ENCODE results near the gene KCNJ15. TPM values are rescaled to one million over a fixed set of nuclear protein-coding genes. Genes with fewer than 3 reads are reported as not detected.

The KCNJ15 gene
- total and polyA plus RNA-seq, 2 donors (not counting 1 experiment from before 2014, with no cell fraction given), result 0.44 to 0.83 TPM

DNA sequence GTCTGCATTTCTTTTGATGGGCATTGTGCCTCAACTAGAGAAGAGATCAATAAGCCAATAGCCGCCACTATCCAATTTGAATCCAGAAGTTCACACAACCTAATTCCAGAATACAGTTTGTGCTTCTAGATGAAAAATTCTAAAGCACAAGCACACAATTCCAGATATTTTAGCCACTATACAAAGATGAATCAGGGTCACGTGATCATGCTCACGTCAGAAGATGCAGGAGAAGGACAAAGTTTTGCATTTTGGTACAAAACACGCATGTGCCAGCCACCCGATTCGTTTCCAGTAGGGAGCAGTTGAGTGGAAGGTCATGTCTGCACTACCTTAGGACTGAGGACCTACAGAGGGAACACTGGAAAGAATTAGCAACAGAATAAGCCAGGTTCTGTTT, 3.6 kb downstream of the KCNJ15 start:
- Histone ChIP-seq H3K9ac (ENCODE audit: insufficient read depth, low read length) (no peak overlapping the region), H3K27me3 (ENCODE audit: control insufficient read depth, insufficient read depth, low read length) (no peaks in the 10 kb centered on the region), H3K27ac (ENCODE audit: insufficient read depth, low read length) (no peak overlapping the region), H4K20me1 (ENCODE audit: control insufficient read depth, extremely low read depth, insufficient read depth, low read length) (no peaks in the 10 kb centered on the region), H3K79me2 (ENCODE audit: control insufficient read depth, insufficient read depth, low read length) (no peaks in the 10 kb centered on the region), H3K4me2 (ENCODE audit: extremely low read depth, insufficient read depth, low read length) (no peak overlapping the region), H3K4me3 (replicated peaks in 1 of 4; ENCODE audit: control extremely low read depth in 1 of 4, insufficient read depth in 1 of 4, low read depth in 3 of 4, low read length in 4 of 4) (no peak overlapping the region), H3K4me1 (ENCODE audit: control insufficient read depth, extremely low read depth, insufficient read depth, low read length) (peaks cover 8% of the 10 kb centered on the region), H3K9me3 (ENCODE audit: control insufficient read depth, insufficient read depth, low read depth, low read length) (no peaks in the 10 kb centered on the region), H2AFZ (ENCODE audit: low read length) (no peak overlapping the region), H3K36me3 (ENCODE audit: control insufficient read depth, insufficient read depth, low read length) (no peaks in the 10 kb centered on the region)
- DNase-seq (ENCODE audit: low read depth in 2 of 2), result no peak
- TF ChIP-seq, protein P1, sequence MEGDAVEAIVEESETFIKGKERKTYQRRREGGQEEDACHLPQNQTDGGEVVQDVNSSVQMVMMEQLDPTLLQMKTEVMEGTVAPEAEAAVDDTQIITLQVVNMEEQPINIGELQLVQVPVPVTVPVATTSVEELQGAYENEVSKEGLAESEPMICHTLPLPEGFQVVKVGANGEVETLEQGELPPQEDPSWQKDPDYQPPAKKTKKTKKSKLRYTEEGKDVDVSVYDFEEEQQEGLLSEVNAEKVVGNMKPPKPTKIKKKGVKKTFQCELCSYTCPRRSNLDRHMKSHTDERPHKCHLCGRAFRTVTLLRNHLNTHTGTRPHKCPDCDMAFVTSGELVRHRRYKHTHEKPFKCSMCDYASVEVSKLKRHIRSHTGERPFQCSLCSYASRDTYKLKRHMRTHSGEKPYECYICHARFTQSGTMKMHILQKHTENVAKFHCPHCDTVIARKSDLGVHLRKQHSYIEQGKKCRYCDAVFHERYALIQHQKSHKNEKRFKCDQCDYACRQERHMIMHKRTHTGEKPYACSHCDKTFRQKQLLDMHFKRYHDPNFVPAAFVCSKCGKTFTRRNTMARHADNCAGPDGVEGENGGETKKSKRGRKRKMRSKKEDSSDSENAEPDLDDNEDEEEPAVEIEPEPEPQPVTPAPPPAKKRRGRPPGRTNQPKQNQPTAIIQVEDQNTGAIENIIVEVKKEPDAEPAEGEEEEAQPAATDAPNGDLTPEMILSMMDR (conservative IDR thresholded peaks at IDR 0.05 in 1 of 2, IDR thresholded peaks at IDR 0.05 in 1 of 2; ENCODE audit: low read depth in 1 of 2, low read length in 2 of 2), result no peak
- TF ChIP-seq EZH2 (IDR thresholded peaks at IDR 0.05; ENCODE audit: low read length, missing control alignments), result no peak

- peak; percentile 46 to 62 for DNase-seq (ENCODE audit: low read depth in 2 of 2)
- no peak overlapping the region for H3K9ac ChIP-seq (ENCODE audit: insufficient read depth, low read length)
- H3K79me2 ChIP-seq (ENCODE audit: control insufficient read depth, insufficient read depth, low read length), result no peaks in the 10 kb centered on the region
- no peak overlapping the region for H3K4me3 ChIP-seq (replicated peaks in 1 of 4; ENCODE audit: control extremely low read depth in 1 of 4, insufficient read depth in 1 of 4, low read depth in 3 of 4, low read length in 4 of 4)
- no peak overlapping the region for H3K27ac ChIP-seq (ENCODE audit: insufficient read depth, low read length)
- H3K4me2 ChIP-seq (ENCODE audit: extremely low read depth, insufficient read depth, low read length), result peak overlapping the region; percentile 36
- no peaks in the 10 kb centered on the region for H3K36me3 ChIP-seq (ENCODE audit: control insufficient read depth, insufficient read depth, low read length)
- H3K9me3 ChIP-seq (ENCODE audit: control insufficient read depth, insufficient read depth, low read depth, low read length), result no peaks in the 10 kb centered on the region
- peaks cover 8% of the 10 kb centered on the region for H3K4me1 ChIP-seq (ENCODE audit: control insufficient read depth, extremely low read depth, insufficient read depth, low read length)
- H2AFZ ChIP-seq (ENCODE audit: low read length), result no peak overlapping the region
- no peaks in the 10 kb centered on the region for H3K27me3 ChIP-seq (ENCODE audit: control insufficient read depth, insufficient read depth, low read length)
- TF ChIP-seq, protein P1 (conservative IDR thresholded peaks at IDR 0.05 in 1 of 2, IDR thresholded peaks at IDR 0.05 in 1 of 2; ENCODE audit: low read depth in 1 of 2, low read length in 2 of 2), result no peak
- no peak for TF ChIP-seq EZH2 (IDR thresholded peaks at IDR 0.05; ENCODE audit: low read length, missing control alignments)
- no peaks in the 10 kb centered on the region for H4K20me1 ChIP-seq (ENCODE audit: control insufficient read depth, extremely low read depth, insufficient read depth, low read length)
Observed at GRCh38 chr21:38261851-38262250, 5.1 kb downstream of the KCNJ15 start.

GRCh38 chr21:38263493-38263892, 6.7 kb downstream of the KCNJ15 start:
- no peaks in the 10 kb centered on the region for H3K27me3 ChIP-seq (ENCODE audit: control insufficient read depth, insufficient read depth, low read length)
- H3K4me3 ChIP-seq (replicated peaks in 1 of 4; ENCODE audit: control extremely low read depth in 1 of 4, insufficient read depth in 1 of 4, low read depth in 3 of 4, low read length in 4 of 4), result no peak overlapping the region
- H4K20me1 ChIP-seq (ENCODE audit: control insufficient read depth, extremely low read depth, insufficient read depth, low read length), result no peaks in the 10 kb centered on the region
- DNase-seq (ENCODE audit: low read depth in 2 of 2), result peak; percentile 72 to 91
- H3K4me2 ChIP-seq (ENCODE audit: extremely low read depth, insufficient read depth, low read length), result no peak overlapping the region
- no peak overlapping the region for H2AFZ ChIP-seq (ENCODE audit: low read length)
- H3K9ac ChIP-seq (ENCODE audit: insufficient read depth, low read length), result no peak overlapping the region
- no peak for TF ChIP-seq EZH2 (IDR thresholded peaks at IDR 0.05; ENCODE audit: low read length, missing control alignments)
- TF ChIP-seq, protein P1 (conservative IDR thresholded peaks at IDR 0.05 in 1 of 2, IDR thresholded peaks at IDR 0.05 in 1 of 2; ENCODE audit: low read depth in 1 of 2, low read length in 2 of 2), result no peak
- H3K27ac ChIP-seq (ENCODE audit: insufficient read depth, low read length), result peak overlapping the region; percentile 60
- H3K79me2 ChIP-seq (ENCODE audit: control insufficient read depth, insufficient read depth, low read length), result no peaks in the 10 kb centered on the region
- no peaks in the 10 kb centered on the region for H3K36me3 ChIP-seq (ENCODE audit: control insufficient read depth, insufficient read depth, low read length)
- H3K9me3 ChIP-seq (ENCODE audit: control insufficient read depth, insufficient read depth, low read depth, low read length), result no peaks in the 10 kb centered on the region
- peaks cover 15% of the 10 kb centered on the region for H3K4me1 ChIP-seq (ENCODE audit: control insufficient read depth, extremely low read depth, insufficient read depth, low read length)
